Endodermal cell (in vitro differentiated cells): ENCODE results near the gene SLC25A28. TPM values are rescaled to one million over a fixed set of nuclear protein-coding genes. Genes with fewer than 3 reads are reported as not detected.

ENCODE experiments used
- DNase-seq: peaks from one replicate; pipeline ENCODE4 v3.0.0-alpha.2; 2017
- H3K27ac ChIP-seq: 2 replicates; pipeline ENCODE4 v1.5.1; 2013; ENCODE audit warnings: mild to moderate bottlenecking, low read depth, low read length, moderate library complexity
- H3K27me3 ChIP-seq: 2 replicates; pipeline ENCODE4 v1.6.1; 2013; ENCODE audit warnings: mild to moderate bottlenecking, low read length, moderate library complexity; ENCODE audit not compliant: insufficient read depth, control insufficient read depth, poor library complexity, severe bottlenecking
- H3K36me3 ChIP-seq: 2 replicates; pipeline ENCODE4 v1.7.0; 2013; ENCODE audit warnings: mild to moderate bottlenecking, low read length, moderate library complexity; ENCODE audit not compliant: control insufficient read depth, insufficient read depth
- H3K4me1 ChIP-seq: one replicate; pipeline ENCODE4 v1.7.0; 2013; ENCODE audit warnings: low read length; ENCODE audit not compliant: control insufficient read depth, insufficient read depth
- H3K4me3 ChIP-seq: 2 replicates; pipeline ENCODE4 v1.5.1; 2013; ENCODE audit warnings: mild to moderate bottlenecking, low read length, moderate library complexity
- H3K9ac ChIP-seq: 2 replicates; pipeline ENCODE4 v1.6.1; 2013; ENCODE audit warnings: mild to moderate bottlenecking, low read length, moderate library complexity; ENCODE audit not compliant: poor library complexity, severe bottlenecking; ENCODE audit errors: extremely low read depth
- H3K9me3 ChIP-seq: 2 replicates; pipeline ENCODE4 v1.6.1; 2013; ENCODE audit warnings: mild to moderate bottlenecking, low read length, moderate library complexity; ENCODE audit not compliant: control insufficient read depth
- H3K27ac Mint-ChIP-seq: 2 replicates; pipeline ENCODE4 v1.8.0; 2020; ENCODE audit warnings: mixed read lengths
- H3K27me3 Mint-ChIP-seq: 2 replicates; pipeline ENCODE4 v1.8.0; 2021; ENCODE audit warnings: mild to moderate bottlenecking, mixed read lengths; ENCODE audit not compliant: insufficient read depth
- H3K36me3 Mint-ChIP-seq: 2 replicates; pipeline ENCODE4 v1.8.0; 2020; ENCODE audit warnings: low read depth, mixed read lengths
- H3K4me1 Mint-ChIP-seq: 2 replicates; pipeline ENCODE4 v1.8.0; 2020; ENCODE audit warnings: mixed read lengths
- H3K4me3 Mint-ChIP-seq: 2 replicates; pipeline ENCODE4 v1.8.0; 2020; ENCODE audit warnings: mild to moderate bottlenecking, moderate library complexity, mixed read lengths
- H3K9me3 Mint-ChIP-seq: 2 replicates; pipeline ENCODE4 v1.8.0; 2020; ENCODE audit warnings: mild to moderate bottlenecking, mixed read lengths
- CTCF ChIP-seq: fragments of 200-600 bp; sonication (generic); conservative IDR thresholded peaks from 2 replicates; pipeline ENCODE4 v1.5.0; 2021; ENCODE audit warnings: antibody characterized with exemption, mild to moderate bottlenecking
- WGBS, 2 experiments: methylation state at CpG; one replicate each; pipeline versions ENCODE4 v1.1.5 to v1.1.7; 2013; ENCODE audit warnings: missing lambda C conversion rate in 2 of 2, mixed read lengths in 1 of 2; ENCODE audit not compliant: insufficient coverage in 1 of 2, insufficient read length in 1 of 2; 5-methylcytosine and 5-hydroxymethylcytosine counted together
- total RNA-seq, 2 donors: library from RNA; stranded (reverse); fragmentation: NEBNext Ultra II Directional in 1 of 2; extraction: Animal tissue kit (Norgen Biotek cat#: 25700) in 1 of 2; gene quantifications; 2 replicates in 1 of 2; 3 replicates in 1 of 2; pipeline ENCODE4 v1.2.1, GENCODE V29; 2021

SLC25A28 gene
- total RNA-seq, 2 donors from 2014 or later: 20.4 to 30.0 TPM

GRCh38 chr10:99605351-99605750 is 14.9 kb downstream of the SLC25A28 start:
- Mint-ChIP-seq H3K9me3 (peaks cover 19% of the 10 kb centered on the region), H3K27ac (no peak overlapping the region), H3K36me3 (peaks cover 4% of the 10 kb centered on the region), H3K27me3 (no peaks in the 10 kb centered on the region), H3K4me1 (peaks cover 12% of the 10 kb centered on the region), H3K4me3 (no peak overlapping the region)
- no peak for DNase-seq
- WGBS, 2 experiments: 48 to 67% methylated on average over 2 of the region's 2 CpGs
- Histone ChIP-seq H3K27me3 (no peaks in the 10 kb centered on the region), H3K9me3 (peaks cover 24% of the 10 kb centered on the region), H3K9ac (no peak overlapping the region), H3K27ac (no peak overlapping the region), H3K4me3 (no peak overlapping the region), H3K36me3 (peaks cover 12% of the 10 kb centered on the region), H3K4me1 (peaks cover 10% of the 10 kb centered on the region)
- TF ChIP-seq CTCF: no peak

DNA sequence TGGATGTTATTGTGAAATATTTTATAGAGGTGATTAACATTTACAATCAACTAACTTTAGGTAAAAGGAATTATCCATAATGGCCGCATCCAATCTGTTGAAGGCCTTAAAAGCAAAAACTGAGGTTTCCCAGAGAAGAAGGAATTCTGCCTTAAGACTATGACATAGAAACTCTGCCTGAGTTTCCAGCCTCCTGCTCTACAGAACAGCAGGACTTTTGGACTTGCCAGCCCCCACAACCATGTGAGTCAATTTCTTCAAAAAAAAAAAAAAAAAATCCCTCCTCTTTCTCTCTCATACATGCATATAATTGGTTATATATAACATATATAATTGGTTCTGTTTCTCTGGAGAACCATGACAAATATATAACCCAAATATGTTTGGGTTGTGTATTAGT is 15.4 kb downstream of the SLC25A28 start:
- Histone ChIP-seq H3K36me3 (peaks cover 7% of the 10 kb centered on the region), H3K4me3 (no peak overlapping the region), H3K27ac (no peak overlapping the region), H3K27me3 (no peaks in the 10 kb centered on the region), H3K9ac (no peak overlapping the region), H3K9me3 (peaks cover 24% of the 10 kb centered on the region), H3K4me1 (peaks cover 10% of the 10 kb centered on the region)
- H3K9me3 Mint-ChIP-seq: peaks cover 19% of the 10 kb centered on the region
- no peak for DNase-seq
- no peak overlapping the region for H3K27ac Mint-ChIP-seq
- H3K27me3 Mint-ChIP-seq: no peaks in the 10 kb centered on the region
- no peaks in the 10 kb centered on the region for H3K36me3 Mint-ChIP-seq
- peaks cover 17% of the 10 kb centered on the region for H3K4me1 Mint-ChIP-seq
- TF ChIP-seq CTCF: no peak
- WGBS, 2 experiments: 50% methylated on average over 1 of the region's 1 CpG; no CpG with 5 or more reads in 1 of the 2 experiments
- no peak overlapping the region for H3K4me3 Mint-ChIP-seq

DNA sequence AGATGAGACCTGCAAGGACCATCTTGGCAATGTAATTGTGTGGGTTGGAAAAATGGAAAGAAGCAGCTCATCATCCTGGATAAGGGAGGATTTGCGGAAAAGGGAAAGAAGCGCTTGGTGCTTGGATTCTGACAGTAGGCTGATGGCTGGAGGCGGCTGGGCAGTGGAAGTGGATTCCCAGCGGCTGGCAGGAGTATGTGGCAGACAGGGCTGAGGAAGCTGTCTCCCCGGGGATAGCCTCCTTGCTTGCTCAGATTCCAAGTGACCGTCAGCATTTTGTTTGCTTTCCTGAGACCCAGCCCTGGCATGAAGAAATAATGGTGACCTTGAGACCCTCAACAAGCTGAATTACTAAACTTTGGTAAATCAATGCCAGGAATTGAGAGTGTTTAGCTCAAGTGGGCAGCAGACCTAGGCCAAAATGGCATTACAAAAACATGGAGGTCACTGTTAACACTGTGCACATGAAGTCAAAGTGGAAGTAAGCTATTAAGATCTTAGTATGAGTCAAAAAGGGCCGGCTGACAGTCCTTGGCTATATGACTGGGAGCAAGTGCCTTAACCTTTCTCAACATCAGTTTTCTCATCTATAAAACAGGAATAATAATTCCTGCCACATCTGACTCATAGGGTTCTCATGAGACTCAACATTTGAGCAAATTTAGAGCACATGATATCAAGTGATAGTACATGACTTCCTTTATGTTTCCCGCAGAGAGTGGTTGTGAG is 21.3 kb downstream of the SLC25A28 start:
- WGBS, 2 experiments: 65 to 72% methylated on average over 6 to 8 of the region's 8 CpGs
- peak; percentile 76 for DNase-seq
- H3K9me3 ChIP-seq: peaks cover 19% of the 10 kb centered on the region
- no peaks in the 10 kb centered on the region for H3K36me3 ChIP-seq
- peak overlapping the region; percentile 37 for H3K4me3 ChIP-seq
- no peaks in the 10 kb centered on the region for H3K27me3 ChIP-seq
- TF ChIP-seq CTCF: no peak
- H3K27ac ChIP-seq: no peak overlapping the region
- H3K9ac ChIP-seq: peak overlapping the region; percentile 7
- Mint-ChIP-seq H3K4me3 (no peak overlapping the region), H3K27me3 (no peaks in the 10 kb centered on the region), H3K4me1 (peaks cover 43% of the 10 kb centered on the region), H3K27ac (peak overlapping the region; percentile 81), H3K9me3 (peaks cover 13% of the 10 kb centered on the region), H3K36me3 (no peaks in the 10 kb centered on the region)
- H3K4me1 ChIP-seq: peaks cover 28% of the 10 kb centered on the region
